K562 (cell line): ENCODE measurements around the gene BRCC3. TPM values are rescaled to one million over a fixed set of nuclear protein-coding genes. Genes with fewer than 3 reads are reported as not detected.
A peak's percentile ranks its signal among the peaks of the same experiment; 100 is the strongest.

Experiments
- ATAC-seq: fragments of 200-7000 bp; cut with Tn5 transposase; 3 replicates; pipeline ENCODE4 v1.9.1; 2020; ENCODE audit warnings: moderate library complexity
- BruUV-seq: library from RNA; stranded (reverse); fragments of 400-500 nt; replicated peaks from 2 replicates; lab custom pipeline; 2021; lab: Mats Ljungman, UMichigan
- CTCF ChIA-PET: fragments of 300-600 bp; formaldehyde crosslinking; extraction: SDS; loops from one replicate; lab custom pipeline; 2021; ENCODE audit warnings: low intra/inter-chr PET ratio; lab: Yijun Ruan, JAX
- POLR2A ChIA-PET: fragments of 300-600, 350-650 bp; sonication (Branson Sonifier 250); formaldehyde crosslinking; extraction: SDS; loops from one replicate; lab custom pipeline; 2021; ENCODE audit warnings: antibody characterized with exemption, inconsistent platforms; lab: Yijun Ruan, JAX
- DNase-seq, 4 experiments: peaks; one replicate each; pipeline versions ENCODE4 v3.0.0 to v3.0.0-alpha.2; 2011 to 2018; ENCODE audit warnings: low spot score in 3 of 4, mixed read lengths in 3 of 4; ENCODE audit errors: extremely low read depth in 1 of 4
- FAIRE-seq: peaks from 2 replicates; lab custom pipeline; 2011; peaks lifted over from hg19 to GRCh38; lab: Jason Lieb, UNC
- H2AFZ ChIP-seq: 2 replicates; pipeline ENCODE4 v1.6.0; 2011; ENCODE audit warnings: low read depth, low read length, control low read depth, inconsistent platforms
- H3K27ac ChIP-seq: fragments of 200-600 bp; 3 replicates; pipeline ENCODE4 v1.8.0; 2011; ENCODE audit warnings: low read depth, mild to moderate bottlenecking, control low read depth, inconsistent platforms, low read length, moderate library complexity, mixed read lengths; ENCODE audit errors: extremely low read depth
- H3K27me3 ChIP-seq, 2 experiments: fragments of 300-600 bp in 1 of 2; 2 replicates in 1 of 2; 3 replicates in 1 of 2; pipeline versions ENCODE4 v1.6.0 to v1.8.0; 2011; ENCODE audit warnings: inconsistent platforms in 2 of 2, low read length in 2 of 2, mild to moderate bottlenecking in 1 of 2, mixed read lengths in 1 of 2, moderate library complexity in 1 of 2; ENCODE audit not compliant: control insufficient read depth in 2 of 2, insufficient read depth in 2 of 2
- H3K36me3 ChIP-seq: fragments of 300-600 bp; 3 replicates; pipeline ENCODE4 v1.8.0; 2011; ENCODE audit warnings: mild to moderate bottlenecking, low read length, inconsistent platforms; ENCODE audit not compliant: control insufficient read depth, insufficient read depth
- H3K4me1 ChIP-seq, 2 experiments: fragments of 200-600 bp in 1 of 2; replicated peaks in 1 of 2; 2 replicates in 1 of 2; 3 replicates in 1 of 2; pipeline versions ENCODE4 v1.5.1 to v1.8.0; 2011; ENCODE audit warnings: inconsistent platforms in 2 of 2, low read length in 2 of 2, mild to moderate bottlenecking in 1 of 2, mixed read lengths in 1 of 2, moderate library complexity in 1 of 2; ENCODE audit not compliant: control insufficient read depth in 2 of 2, insufficient read depth in 2 of 2
- H3K4me2 ChIP-seq: 2 replicates; pipeline ENCODE4 v1.6.1; 2011; ENCODE audit warnings: low read length, control low read depth, inconsistent platforms, mixed read lengths; ENCODE audit not compliant: insufficient read depth
- H3K4me3 ChIP-seq: fragments of 200-600 bp; sonication (generic), shearing (Covaris generic); 2 replicates; pipeline ENCODE4 v1.5.1; 2016; ENCODE audit warnings: control low read depth, inconsistent platforms
- H3K79me2 ChIP-seq: fragments of 200-600 bp; 3 replicates; pipeline ENCODE4 v1.8.0; 2011; ENCODE audit warnings: low read length, inconsistent platforms; ENCODE audit not compliant: control insufficient read depth, insufficient read depth
- H3K9ac ChIP-seq, 2 experiments: 2 replicates each; pipeline versions ENCODE4 v1.6.0 to v1.6.1; 2011; ENCODE audit warnings: low read depth in 2 of 2, low read length in 2 of 2, control low read depth in 1 of 2, inconsistent platforms in 1 of 2, mild to moderate bottlenecking in 1 of 2, mixed read lengths in 1 of 2; ENCODE audit not compliant: insufficient read depth in 1 of 2
- H3K9me1 ChIP-seq: one replicate; pipeline ENCODE4 v1.6.0; 2011; ENCODE audit warnings: inconsistent platforms, mild to moderate bottlenecking, low read length, moderate library complexity; ENCODE audit not compliant: control insufficient read depth, insufficient read depth
- H3K9me3 ChIP-seq: replicated peaks from 2 replicates; pipeline ENCODE4 v1.5.1; 2011; ENCODE audit warnings: low read depth, low read length, inconsistent platforms; ENCODE audit not compliant: control insufficient read depth, insufficient read depth
- H4K20me1 ChIP-seq: replicated peaks from 2 replicates; pipeline ENCODE4 v1.6.1; 2011; ENCODE audit warnings: low read length, inconsistent platforms, mixed read lengths; ENCODE audit not compliant: control insufficient read depth, insufficient read depth
- C11orf30 ChIP-seq: fragments of 450-650 bp; IDR thresholded peaks from 2 replicates; pipeline ENCODE4 v1.6.1; 2016; ENCODE audit warnings: low read depth, mild to moderate bottlenecking
- MAFF ChIP-seq: IDR thresholded peaks from 2 replicates; pipeline ENCODE4 v1.6.1; 2012; ENCODE audit warnings: low read length, improper control_type of control experiment
- MAFG ChIP-seq: fragments of 450-650 bp; conservative IDR thresholded peaks from 2 replicates; pipeline ENCODE4 v1.6.1; 2016; ENCODE audit warnings: missing genetic modification characterization, missing compliant biosample characterization
- NFE2 ChIP-seq: IDR thresholded peaks from 2 replicates; pipeline ENCODE4 v1.6.1; 2014; ENCODE audit warnings: antibody characterized with exemption, low read depth
- ZNF316 ChIP-seq: fragments of 450-650 bp; IDR thresholded peaks from 2 replicates; pipeline ENCODE4 v1.6.1; 2016
- ZNF318 ChIP-seq, 2 experiments: fragments of 450-650 bp; IDR thresholded peaks; 2 replicates each; pipeline ENCODE4 v1.6.1; 2016; ENCODE audit warnings: mild to moderate bottlenecking in 2 of 2, borderline replicate concordance in 1 of 2, low read depth in 1 of 2, moderate library complexity in 1 of 2
- WGBS: fragments of 100-300 bp; shearing (Covaris generic); methylation state at CpG from one replicate; pipeline ENCODE4 v1.1.6; 2016; ENCODE audit warnings: low coverage, mixed read lengths; ENCODE audit not compliant: insufficient coverage; ENCODE audit errors: missing lambda C conversion rate; 5-methylcytosine and 5-hydroxymethylcytosine counted together
- in situ Hi-C: fragments of 300-500 bp; cut with MboI; formaldehyde crosslinking; loops from 4 replicates; pipeline ENCODE4 v1.15.0; 2018; ENCODE audit warnings: inconsistent platforms, mixed read lengths
- intact Hi-C: fragments of 100-400 bp; cut with micrococcal nuclease; formaldehyde crosslinking; loops from 2 replicates; pipeline ENCODE4 v1.14.2; 2022
- polyA plus RNA-seq, 8 experiments: library from polyadenylated mRNA; depleted of rRNA in 4 of 8; stranded (reverse) in 5 of 8; unstranded in 3 of 8; fragments of >200 nt; fragmentation: Nextera tagmentation in 2 of 8; fragmentation: Illumina TruSeq in 1 of 8; extraction: Ambion mirVana in 2 of 8; extraction: Trizol in 1 of 8; gene quantifications; 2 replicates each; pipeline versions ENCODE4 v1.2.1 to v1.2.3, GENCODE V29; 2011 to 2014; ENCODE audit warnings: inconsistent platforms in 1 of 8, missing spikeins in 1 of 8
- total RNA-seq, 7 experiments: library from RNA; depleted of rRNA in 6 of 7; stranded (reverse); fragments of >200 nt in 6 of 7; fragmentation: Illumina TruSeq in 2 of 7; extraction: Trizol in 2 of 7; gene quantifications; 2 replicates each; pipeline versions ENCODE4 v1.2.1 to v1.2.3, GENCODE V29; 2011 to 2021; ENCODE audit warnings: low replicate concordance in 1 of 7
- TF ChIP-seq, protein P1 (sequence below), 2 experiments: IDR thresholded peaks; 2 replicates each; pipeline ENCODE4 v1.6.1; 2011; ENCODE audit warnings: borderline replicate concordance in 1 of 2, control low read depth in 1 of 2, low read depth in 1 of 2, low read length in 1 of 2, mild to moderate bottlenecking in 1 of 2, mixed read lengths in 1 of 2, moderate library complexity in 1 of 2; ENCODE audit not compliant: insufficient read depth in 1 of 2, insufficient read length in 1 of 2, poor library complexity in 1 of 2, severe bottlenecking in 1 of 2; ENCODE audit errors: extremely low read depth in 1 of 2

Gene BRCC3
- total and polyA plus RNA-seq, 9 of the 15 experiments (the other 6 are each of a cell fraction or from before 2014, with no cell fraction given), result 9.6 to 44.8 (median 26.7) TPM

DNA sequence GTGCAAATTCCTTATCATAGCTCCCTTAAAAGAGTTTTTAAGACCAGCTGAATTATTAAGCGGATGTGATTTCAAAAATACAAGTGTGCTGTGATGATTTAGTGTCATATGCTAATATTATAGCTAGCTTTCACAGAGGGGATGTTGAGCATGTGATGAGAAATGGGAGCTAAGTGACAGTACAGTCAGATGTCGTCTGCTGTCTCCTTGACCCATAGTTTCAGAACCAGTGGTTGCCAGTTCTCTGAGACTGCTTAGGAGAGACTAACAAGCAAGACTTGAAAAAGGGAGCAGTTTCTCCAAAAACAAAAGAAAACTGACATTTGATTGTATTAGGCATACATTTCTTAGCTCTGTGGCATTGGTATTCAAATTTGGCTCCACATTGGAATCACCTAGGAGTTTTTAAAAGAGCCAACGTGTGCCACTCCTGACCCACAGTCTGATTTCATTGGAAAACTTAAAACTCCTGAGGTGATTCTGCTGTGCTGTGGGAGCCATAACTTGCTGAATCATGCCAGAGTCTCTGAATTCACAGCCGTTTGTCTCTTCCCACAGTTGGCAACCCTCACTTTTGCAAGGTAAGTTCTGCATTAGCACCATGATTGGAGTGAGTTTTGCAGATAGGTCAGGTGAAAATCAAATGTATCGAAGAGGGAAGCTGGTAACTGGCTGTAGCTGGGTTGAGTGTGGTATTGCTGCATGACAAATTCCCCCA lies 24.3 kb upstream of the BRCC3 start:
- H2AFZ ChIP-seq, result no peak overlapping the region
- no peak overlapping the region for H3K4me3 ChIP-seq
- 0 out of 2 replicates have a peak, but pooled peaks cover 3% of the 10 kb centered on the region for H4K20me1 ChIP-seq
- intact Hi-C loops (no loop called here), in situ Hi-C loops (no loop called here)
- peak; percentile 41; the same call in 2 of the 3 replicates for ATAC-seq
- no peak for FAIRE-seq
- CTCF ChIA-PET, result no interaction called here
- peaks cover 0 to 12% of the 10 kb centered on the region in 2 experiments; a peak in 2 of 5 replicates for H3K4me1 ChIP-seq
- peaks cover 25% of the 10 kb centered on the region; the same call in 2 of the 3 replicates for H3K36me3 ChIP-seq
- 49% methylated on average over 5 of the region's 5 CpGs for WGBS
- no peak for DNase-seq
- POLR2A ChIA-PET, result interaction anchor here (0.5 to 1.7 kb wide), 3 partner anchors 9 to 169 kb away, joined by 3 to 4 read pairs (median 4); partner anchors contain the start of gene VBP1
- H3K9me1 ChIP-seq, result no peaks in the 10 kb centered on the region
- peaks cover 34% of the 10 kb centered on the region for H3K79me2 ChIP-seq
- no peak overlapping the region for H3K9ac ChIP-seq
- no peaks in the 10 kb centered on the region for H3K9me3 ChIP-seq
- TF ChIP-seq C11orf30 (peak; percentile 73), NFE2 (peak; percentile 78), MAFF (peak; percentile 35; the same call in 1 of the 2 replicates), ZNF318 (IDR thresholded peaks at IDR 0.05; ENCODE audit: borderline replicate concordance in 1 of 2, low read depth in 1 of 2) (no peak), ZNF316 (peak; percentile 60), MAFG (tag) (peak; percentile 76)
- TF ChIP-seq, protein P1, sequence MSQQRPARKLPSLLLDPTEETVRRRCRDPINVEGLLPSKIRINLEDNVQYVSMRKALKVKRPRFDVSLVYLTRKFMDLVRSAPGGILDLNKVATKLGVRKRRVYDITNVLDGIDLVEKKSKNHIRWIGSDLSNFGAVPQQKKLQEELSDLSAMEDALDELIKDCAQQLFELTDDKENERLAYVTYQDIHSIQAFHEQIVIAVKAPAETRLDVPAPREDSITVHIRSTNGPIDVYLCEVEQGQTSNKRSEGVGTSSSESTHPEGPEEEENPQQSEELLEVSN (IDR thresholded peaks at IDR 0.05; ENCODE audit: borderline replicate concordance in 1 of 2, extremely low read depth in 1 of 2, insufficient read depth in 1 of 2, insufficient read length in 1 of 2, low read depth in 1 of 2, low read length in 1 of 2, poor library complexity in 1 of 2, severe bottlenecking in 1 of 2), result no peak
- H3K27me3 ChIP-seq, result no peaks in the 10 kb centered on the region
- no TSS peak for BruUV-seq
- H3K4me2 ChIP-seq, result no peak overlapping the region
- peak overlapping the region; percentile 40; the same call in 1 of the 3 replicates for H3K27ac ChIP-seq
